ENCODE data around the gene STON2. TPM values are rescaled to one million over a fixed set of nuclear protein-coding genes. Genes with fewer than 3 reads are reported as not detected.
A peak's percentile ranks its signal among the peaks of the same experiment; 100 is the strongest.

The STON2 gene
- total and polyA plus RNA-seq, 7 donors: 4.8 to 147 (median 37.4) TPM

GRCh38 chr14:81408595-81408994, 8.5 kb upstream of the STON2 start:
- WGBS, 3 donors: 24 to 49% (median 31%) methylated on average over 1 of the region's 1 CpG
- no peaks in the 10 kb centered on the region for H3K36me3 ChIP-seq (ENCODE audit: insufficient read depth in 1 of 2, low read depth in 1 of 2)
- ATAC-seq (no peak), DNase-seq (no peak)
- no peaks in the 10 kb centered on the region for H3K9me3 ChIP-seq
- H3K27me3 ChIP-seq (ENCODE audit: insufficient read depth in 3 of 3, low read length in 2 of 3): no peaks in the 10 kb centered on the region
- H3K4me1 ChIP-seq: peaks cover 16% of the 10 kb centered on the region
- no peak overlapping the region for H3K27ac ChIP-seq
- no peak for TF ChIP-seq CTCF (IDR thresholded peaks at IDR 0.05)
- no peak overlapping the region for H3K4me3 ChIP-seq
- intact Hi-C loops (cut with DNase I): no loop called here

- TF ChIP-seq CTCF (IDR thresholded peaks at IDR 0.05): no peak
- intact Hi-C loops (cut with DNase I): no loop called here
- H3K4me3 ChIP-seq: peak overlapping the region; percentile 30
- no peaks in the 10 kb centered on the region for H3K9me3 ChIP-seq
- WGBS, 3 donors: 11 to 17% (median 14%) methylated on average over 4 of the region's 4 CpGs
- peak overlapping the region; percentile 72 for H3K27ac ChIP-seq
- DNase-seq (peak; percentile 73 to 78), ATAC-seq (peak; percentile 88 to 91 (median 88))
- peaks cover 26% of the 10 kb centered on the region for H3K4me1 ChIP-seq
- H3K36me3 ChIP-seq (ENCODE audit: insufficient read depth in 1 of 2, low read depth in 1 of 2): no peaks in the 10 kb centered on the region
- no peaks in the 10 kb centered on the region for H3K27me3 ChIP-seq (ENCODE audit: insufficient read depth in 3 of 3, low read length in 2 of 3)
Observed at GRCh38 chr14:81406863-81407262, 6.7 kb upstream of the STON2 start.

GRCh38 chr14:81402123-81402495, 2.0 kb upstream of the STON2 start:
- DNase-seq (no peak), ATAC-seq (peak; percentile 18 to 47 (median 42))
- H3K36me3 ChIP-seq (ENCODE audit: insufficient read depth in 1 of 2, low read depth in 1 of 2): peaks cover 0 to 12% of the 10 kb centered on the region in 2 donors
- peak overlapping the region; percentile 88 for H3K27ac ChIP-seq
- peaks cover 48% of the 10 kb centered on the region for H3K4me1 ChIP-seq
- intact Hi-C loops (cut with DNase I): loop anchor here (5.0 kb wide), 2 partner anchors 35 to 45 kb away; no protein-coding TSS in a partner anchor
- H3K27me3 ChIP-seq (ENCODE audit: insufficient read depth in 3 of 3, low read length in 2 of 3): no peaks in the 10 kb centered on the region
- no peak overlapping the region for H3K4me3 ChIP-seq
- WGBS, 3 donors: 62 to 73% (median 66%) methylated on average over 2 of the region's 2 CpGs
- H3K9me3 ChIP-seq: no peaks in the 10 kb centered on the region
- TF ChIP-seq CTCF (IDR thresholded peaks at IDR 0.05): no peak

GRCh38 chr14:81401420-81402122, 1.4 kb upstream of the STON2 start:
- H3K27me3 ChIP-seq (ENCODE audit: insufficient read depth in 3 of 3, low read length in 2 of 3): no peaks in the 10 kb centered on the region
- TF ChIP-seq CTCF (IDR thresholded peaks at IDR 0.05): no peak
- intact Hi-C loops (cut with DNase I): loop anchor here (5.0 kb wide), 2 partner anchors 36 to 46 kb away; no protein-coding TSS in a partner anchor
- H3K36me3 ChIP-seq (ENCODE audit: insufficient read depth in 1 of 2, low read depth in 1 of 2): peaks cover 0 to 17% of the 10 kb centered on the region in 2 donors
- DNase-seq (no peak), ATAC-seq (peak; percentile 68 to 85 (median 76))
- peaks cover 45% of the 10 kb centered on the region for H3K4me1 ChIP-seq
- WGBS, 3 donors: 93 to 98% (median 97%) methylated on average over 2 of the region's 2 CpGs
- peak overlapping the region; percentile 88 for H3K27ac ChIP-seq
- no peak overlapping the region for H3K4me3 ChIP-seq
- no peaks in the 10 kb centered on the region for H3K9me3 ChIP-seq
